Measurements from ENCODE around the gene CLIC6.

- no peak for TF ChIP-seq USF2 (IDR thresholded peaks at IDR 0.05; ENCODE audit: low read depth, low read length)
- no peak for TF ChIP-seq MXI1 (IDR thresholded peaks at IDR 0.05; ENCODE audit: borderline replicate concordance, low read depth, low read length)
- TF ChIP-seq SMC3 (IDR thresholded peaks at IDR 0.05; ENCODE audit: low read depth, low read length): no peak
- TF ChIP-seq, protein P1, sequence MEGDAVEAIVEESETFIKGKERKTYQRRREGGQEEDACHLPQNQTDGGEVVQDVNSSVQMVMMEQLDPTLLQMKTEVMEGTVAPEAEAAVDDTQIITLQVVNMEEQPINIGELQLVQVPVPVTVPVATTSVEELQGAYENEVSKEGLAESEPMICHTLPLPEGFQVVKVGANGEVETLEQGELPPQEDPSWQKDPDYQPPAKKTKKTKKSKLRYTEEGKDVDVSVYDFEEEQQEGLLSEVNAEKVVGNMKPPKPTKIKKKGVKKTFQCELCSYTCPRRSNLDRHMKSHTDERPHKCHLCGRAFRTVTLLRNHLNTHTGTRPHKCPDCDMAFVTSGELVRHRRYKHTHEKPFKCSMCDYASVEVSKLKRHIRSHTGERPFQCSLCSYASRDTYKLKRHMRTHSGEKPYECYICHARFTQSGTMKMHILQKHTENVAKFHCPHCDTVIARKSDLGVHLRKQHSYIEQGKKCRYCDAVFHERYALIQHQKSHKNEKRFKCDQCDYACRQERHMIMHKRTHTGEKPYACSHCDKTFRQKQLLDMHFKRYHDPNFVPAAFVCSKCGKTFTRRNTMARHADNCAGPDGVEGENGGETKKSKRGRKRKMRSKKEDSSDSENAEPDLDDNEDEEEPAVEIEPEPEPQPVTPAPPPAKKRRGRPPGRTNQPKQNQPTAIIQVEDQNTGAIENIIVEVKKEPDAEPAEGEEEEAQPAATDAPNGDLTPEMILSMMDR (conservative IDR thresholded peaks at IDR 0.05; ENCODE audit: low read depth, low read length): no peak
- no peak for TF ChIP-seq POLR2A (IDR thresholded peaks at IDR 0.05; ENCODE audit: low read depth, low read length)
- TF ChIP-seq ELK1 (IDR thresholded peaks at IDR 0.05; ENCODE audit: borderline replicate concordance, low read depth, low read length): no peak
- TF ChIP-seq FOS (IDR thresholded peaks at IDR 0.05; ENCODE audit: low read depth, low read length): no peak
- no peak for TF ChIP-seq RFX5 (IDR thresholded peaks at IDR 0.05; ENCODE audit: low read depth, low read length)
- TF ChIP-seq CHD1 (IDR thresholded peaks at IDR 0.05; ENCODE audit: low read depth, low read length): no peak
- no peak for TF ChIP-seq CEBPB (IDR thresholded peaks at IDR 0.05; ENCODE audit: low read depth, low read length)
- TF ChIP-seq BHLHE40 (IDR thresholded peaks at IDR 0.05; ENCODE audit: low read depth, low read length): no peak
These were observed 93.0 kb downstream of the CLIC6 start for GRCh38 chr21:34761758-34762330.

Data from IMR-90 (cell line).